HEK293 (cell line): ENCODE data around the gene BIRC6.

ENCODE experiments used
- CTCF ChIA-PET: fragments of 350-600 bp; formaldehyde crosslinking; extraction: SDS; loops from one replicate; lab custom pipeline; 2021; ENCODE audit warnings: antibody characterized with exemption; lab: Yijun Ruan, JAX
- POLR2A ChIA-PET: fragments of 300-600 bp; formaldehyde crosslinking; extraction: SDS; loops from one replicate; lab custom pipeline; 2020; ENCODE audit warnings: antibody characterized with exemption, inconsistent platforms; lab: Yijun Ruan, JAX
- H3K27ac ChIP-seq: fragments of 200-500 bp; sonication (Bioruptor generic); 2 replicates; pipeline ENCODE4 v1.5.1; 2014; ENCODE audit warnings: low read depth, low read length, control low read depth, inconsistent platforms; ENCODE audit errors: extremely low read depth
- H3K36me3 ChIP-seq, 2 experiments: fragments of 200-500 bp in 1 of 2; sonication (Bioruptor generic) in 1 of 2; 1 replicate in 1 of 2; 2 replicates in 1 of 2; pipeline ENCODE4 v1.5.1; 2014 to 2017; ENCODE audit warnings: inconsistent platforms in 2 of 2, low read length in 2 of 2; ENCODE audit not compliant: control insufficient read depth in 2 of 2, insufficient read depth in 1 of 2
- H3K4me1 ChIP-seq: fragments of 200-500 bp; sonication (Bioruptor generic); 2 replicates; pipeline ENCODE4 v1.5.1; 2014; ENCODE audit warnings: mild to moderate bottlenecking, low read length, inconsistent platforms; ENCODE audit not compliant: control insufficient read depth, insufficient read depth
- H3K4me3 ChIP-seq: 2 replicates; pipeline ENCODE4 v1.5.1; 2011; ENCODE audit warnings: low read depth, mild to moderate bottlenecking, control low read depth, low read length, moderate library complexity
- H3K9me3 ChIP-seq: fragments of 200-500 bp; sonication (Bioruptor generic); 2 replicates; pipeline ENCODE4 v1.5.1; 2014; ENCODE audit warnings: low read depth, low read length, inconsistent platforms; ENCODE audit not compliant: control insufficient read depth, insufficient read depth
- EGR2 ChIP-seq: fragments of 450-650 bp; formaldehyde crosslinking; IDR thresholded peaks from 2 replicates; pipeline ENCODE4 v1.5.1; 2016; ENCODE audit warnings: low read depth, missing biosample characterization, missing genetic modification characterization
- GLIS1 ChIP-seq: fragments of 450-650 bp; formaldehyde crosslinking; IDR thresholded peaks from 2 replicates; pipeline ENCODE4 v1.5.1; 2016; ENCODE audit warnings: missing biosample characterization, missing genetic modification characterization
- GLIS2 ChIP-seq: fragments of 450-650 bp; formaldehyde crosslinking; IDR thresholded peaks from 2 replicates; pipeline ENCODE4 v1.5.1; 2016; ENCODE audit warnings: missing biosample characterization, missing genetic modification characterization
- HOXD13 ChIP-seq: sonication (generic); formaldehyde crosslinking; IDR thresholded peaks from 2 replicates; pipeline ENCODE4 v1.8.0; 2022; ENCODE audit warnings: missing genetic modification reagents, borderline replicate concordance
- SP7 ChIP-seq: fragments of 450-650 bp; formaldehyde crosslinking; IDR thresholded peaks from 2 replicates; pipeline ENCODE4 v1.5.1; 2016; ENCODE audit warnings: missing biosample characterization, missing genetic modification characterization
- ZNF112 ChIP-seq: fragments of 450-650 bp; formaldehyde crosslinking; IDR thresholded peaks from 2 replicates; pipeline ENCODE4 v1.5.0; 2017; ENCODE audit warnings: missing biosample characterization, missing genetic modification characterization
- ZNF16 ChIP-seq: fragments of 450-650 bp; formaldehyde crosslinking; IDR thresholded peaks from 2 replicates; pipeline ENCODE4 v1.5.1; 2016; ENCODE audit warnings: low read depth, missing biosample characterization, missing genetic modification characterization
- ZNF19 ChIP-seq: fragments of 450-650 bp; formaldehyde crosslinking; IDR thresholded peaks from 2 replicates; pipeline ENCODE4; 2016; ENCODE audit warnings: missing biosample characterization, missing genetic modification characterization, low read depth
- ZNF239 ChIP-seq: fragments of 450-650 bp; formaldehyde crosslinking; IDR thresholded peaks from 2 replicates; pipeline ENCODE4 v1.5.1; 2016; ENCODE audit warnings: missing biosample characterization, missing genetic modification characterization
- ZNF248 ChIP-seq: fragments of 450-650 bp; formaldehyde crosslinking; IDR thresholded peaks from 2 replicates; pipeline ENCODE4 v1.5.1; 2017; ENCODE audit warnings: missing biosample characterization, missing genetic modification characterization
- ZNF341 ChIP-seq: fragments of 450-650 bp; formaldehyde crosslinking; IDR thresholded peaks from 2 replicates; pipeline ENCODE4; 2016; ENCODE audit warnings: low read depth, missing biosample characterization, missing genetic modification characterization
- ZNF416 ChIP-seq: fragments of 450-650 bp; formaldehyde crosslinking; IDR thresholded peaks from 2 replicates; pipeline ENCODE4 v1.5.1; 2016; ENCODE audit warnings: missing biosample characterization, missing genetic modification characterization
- ZNF473 ChIP-seq: fragments of 450-650 bp; formaldehyde crosslinking; IDR thresholded peaks from 2 replicates; pipeline ENCODE4 v1.5.1; 2017; ENCODE audit warnings: missing biosample characterization, missing genetic modification characterization
- ZNF560 ChIP-seq: fragments of 450-650 bp; formaldehyde crosslinking; IDR thresholded peaks from 2 replicates; pipeline ENCODE4 v1.5.1; 2017; ENCODE audit warnings: missing biosample characterization, missing genetic modification characterization, borderline replicate concordance
- ZNF585B ChIP-seq: fragments of 450-650 bp; formaldehyde crosslinking; IDR thresholded peaks from 2 replicates; pipeline ENCODE4 v1.5.1; 2016; ENCODE audit warnings: missing biosample characterization, missing genetic modification characterization
- ZNF626 ChIP-seq: fragments of 450-650 bp; sonication (Bioruptor Pico); formaldehyde crosslinking; IDR thresholded peaks from 2 replicates; pipeline ENCODE4 v1.5.1; 2018; ENCODE audit warnings: missing biosample characterization, missing genetic modification characterization, inconsistent platforms
- ZNF707 ChIP-seq: fragments of 450-650 bp; formaldehyde crosslinking; IDR thresholded peaks from 2 replicates; pipeline ENCODE4 v1.5.1; 2016; ENCODE audit warnings: missing biosample characterization, missing genetic modification characterization
- TF ChIP-seq, protein P1 (sequence below): fragments of 450-650 bp; formaldehyde crosslinking; IDR thresholded peaks from 2 replicates; pipeline ENCODE4 v1.5.1; 2016; ENCODE audit warnings: missing biosample characterization, missing genetic modification characterization
- TF ChIP-seq, protein P2 (sequence below): fragments of 450-650 bp; formaldehyde crosslinking; IDR thresholded peaks from 2 replicates; pipeline ENCODE4 v1.5.1; 2016; ENCODE audit warnings: missing biosample characterization, missing genetic modification characterization
- TF ChIP-seq, protein P3 (sequence below): fragments of 450-650 bp; formaldehyde crosslinking; IDR thresholded peaks from 2 replicates; pipeline ENCODE4 v1.5.1; 2016; ENCODE audit warnings: missing biosample characterization, missing genetic modification characterization
- TF ChIP-seq, protein P4 (sequence below): fragments of 450-650 bp; formaldehyde crosslinking; IDR thresholded peaks from 2 replicates; pipeline ENCODE4 v1.5.1; 2017; ENCODE audit warnings: missing biosample characterization, missing genetic modification characterization
- TF ChIP-seq, protein P5 (sequence below): fragments of 450-650 bp; formaldehyde crosslinking; IDR thresholded peaks from 2 replicates; pipeline ENCODE4 v1.5.1; 2016; ENCODE audit warnings: missing biosample characterization, missing genetic modification characterization

The BIRC6 gene

DNA sequence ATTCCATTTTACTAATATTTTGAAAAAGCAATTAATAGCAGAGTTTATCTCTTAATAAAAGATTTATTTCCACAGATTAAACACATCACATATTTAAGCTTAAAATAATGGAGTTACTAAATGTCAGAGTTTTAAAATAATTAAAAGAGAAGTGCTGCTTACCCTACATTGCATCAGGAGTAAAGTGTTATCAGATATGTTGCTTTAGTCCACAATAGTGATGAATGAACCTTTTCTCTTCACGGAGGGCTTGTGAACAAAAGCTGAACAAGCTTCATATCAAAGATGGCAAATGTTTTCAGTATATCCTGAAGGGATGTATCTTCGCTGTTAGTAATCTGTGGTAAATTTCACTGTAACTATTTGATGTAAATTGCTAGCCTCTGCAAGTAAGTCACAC, 201.7 kb downstream of the BIRC6 start:
- POLR2A ChIA-PET, result no interaction called here

DNA sequence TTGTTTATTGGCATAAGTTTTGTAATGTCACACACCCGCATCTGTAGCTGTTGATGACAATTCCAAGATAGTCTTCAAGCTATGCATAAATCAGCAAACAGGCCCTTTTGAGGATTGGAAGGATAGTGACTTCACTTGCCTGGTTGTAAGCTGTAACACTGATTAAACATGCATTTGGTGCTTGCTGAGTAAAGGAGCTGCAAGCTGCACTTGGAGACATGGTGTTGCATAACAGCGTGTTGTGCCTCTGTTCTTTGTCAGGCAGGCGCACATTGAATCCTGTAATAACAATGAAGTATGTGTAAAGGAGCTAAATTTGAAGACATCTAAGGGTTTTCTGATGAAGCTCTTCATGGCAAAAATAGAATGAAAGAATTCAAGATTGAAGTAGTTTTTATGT, 202.3 kb downstream of the BIRC6 start:
- Histone ChIP-seq H3K4me1 (no peaks in the 10 kb centered on the region), H3K9me3 (no peaks in the 10 kb centered on the region), H3K4me3 (no peak overlapping the region), H3K36me3 (peaks cover 13 to 22% of the 10 kb centered on the region in 2 experiments), H3K27ac (no peak overlapping the region)
- TF ChIP-seq ZNF248 (tag by site-specific recombination), result no peak
- no peak for TF ChIP-seq ZNF626 (tag by site-specific recombination)
- TF ChIP-seq, protein P1, sequence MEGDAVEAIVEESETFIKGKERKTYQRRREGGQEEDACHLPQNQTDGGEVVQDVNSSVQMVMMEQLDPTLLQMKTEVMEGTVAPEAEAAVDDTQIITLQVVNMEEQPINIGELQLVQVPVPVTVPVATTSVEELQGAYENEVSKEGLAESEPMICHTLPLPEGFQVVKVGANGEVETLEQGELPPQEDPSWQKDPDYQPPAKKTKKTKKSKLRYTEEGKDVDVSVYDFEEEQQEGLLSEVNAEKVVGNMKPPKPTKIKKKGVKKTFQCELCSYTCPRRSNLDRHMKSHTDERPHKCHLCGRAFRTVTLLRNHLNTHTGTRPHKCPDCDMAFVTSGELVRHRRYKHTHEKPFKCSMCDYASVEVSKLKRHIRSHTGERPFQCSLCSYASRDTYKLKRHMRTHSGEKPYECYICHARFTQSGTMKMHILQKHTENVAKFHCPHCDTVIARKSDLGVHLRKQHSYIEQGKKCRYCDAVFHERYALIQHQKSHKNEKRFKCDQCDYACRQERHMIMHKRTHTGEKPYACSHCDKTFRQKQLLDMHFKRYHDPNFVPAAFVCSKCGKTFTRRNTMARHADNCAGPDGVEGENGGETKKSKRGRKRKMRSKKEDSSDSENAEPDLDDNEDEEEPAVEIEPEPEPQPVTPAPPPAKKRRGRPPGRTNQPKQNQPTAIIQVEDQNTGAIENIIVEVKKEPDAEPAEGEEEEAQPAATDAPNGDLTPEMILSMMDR (tag by site-specific recombination), result no peak
- TF ChIP-seq HOXD13 (CRISPR knock-in tag), result no peak
- TF ChIP-seq, protein P2, sequence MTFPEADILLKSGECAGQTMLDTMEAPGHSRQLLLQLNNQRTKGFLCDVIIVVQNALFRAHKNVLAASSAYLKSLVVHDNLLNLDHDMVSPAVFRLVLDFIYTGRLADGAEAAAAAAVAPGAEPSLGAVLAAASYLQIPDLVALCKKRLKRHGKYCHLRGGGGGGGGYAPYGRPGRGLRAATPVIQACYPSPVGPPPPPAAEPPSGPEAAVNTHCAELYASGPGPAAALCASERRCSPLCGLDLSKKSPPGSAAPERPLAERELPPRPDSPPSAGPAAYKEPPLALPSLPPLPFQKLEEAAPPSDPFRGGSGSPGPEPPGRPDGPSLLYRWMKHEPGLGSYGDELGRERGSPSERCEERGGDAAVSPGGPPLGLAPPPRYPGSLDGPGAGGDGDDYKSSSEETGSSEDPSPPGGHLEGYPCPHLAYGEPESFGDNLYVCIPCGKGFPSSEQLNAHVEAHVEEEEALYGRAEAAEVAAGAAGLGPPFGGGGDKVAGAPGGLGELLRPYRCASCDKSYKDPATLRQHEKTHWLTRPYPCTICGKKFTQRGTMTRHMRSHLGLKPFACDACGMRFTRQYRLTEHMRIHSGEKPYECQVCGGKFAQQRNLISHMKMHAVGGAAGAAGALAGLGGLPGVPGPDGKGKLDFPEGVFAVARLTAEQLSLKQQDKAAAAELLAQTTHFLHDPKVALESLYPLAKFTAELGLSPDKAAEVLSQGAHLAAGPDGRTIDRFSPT, result no peak
- no peak for TF ChIP-seq GLIS1 (tag by site-specific recombination)
- no peak for TF ChIP-seq SP7 (tag by site-specific recombination)
- TF ChIP-seq ZNF16 (tag by site-specific recombination), result no peak
- no peak for TF ChIP-seq ZNF341
- TF ChIP-seq ZNF112, result no peak
- TF ChIP-seq ZNF239, result no peak
- TF ChIP-seq ZNF707 (tag by site-specific recombination), result no peak
- no peak for TF ChIP-seq ZNF560
- no peak for TF ChIP-seq ZNF473 (tag by site-specific recombination)
- ChIA-PET CTCF (interaction anchor here (1.0 kb wide), 1 partner anchor 9 kb away, joined by 3 read pairs; no protein-coding TSS in a partner anchor), POLR2A (no interaction called here)

More for the DNA sequence above, 201.7 kb downstream of the BIRC6 start:
- no peak for TF ChIP-seq ZNF585B (tag by site-specific recombination)
- TF ChIP-seq ZNF416, result no peak
- TF ChIP-seq, protein P3, sequence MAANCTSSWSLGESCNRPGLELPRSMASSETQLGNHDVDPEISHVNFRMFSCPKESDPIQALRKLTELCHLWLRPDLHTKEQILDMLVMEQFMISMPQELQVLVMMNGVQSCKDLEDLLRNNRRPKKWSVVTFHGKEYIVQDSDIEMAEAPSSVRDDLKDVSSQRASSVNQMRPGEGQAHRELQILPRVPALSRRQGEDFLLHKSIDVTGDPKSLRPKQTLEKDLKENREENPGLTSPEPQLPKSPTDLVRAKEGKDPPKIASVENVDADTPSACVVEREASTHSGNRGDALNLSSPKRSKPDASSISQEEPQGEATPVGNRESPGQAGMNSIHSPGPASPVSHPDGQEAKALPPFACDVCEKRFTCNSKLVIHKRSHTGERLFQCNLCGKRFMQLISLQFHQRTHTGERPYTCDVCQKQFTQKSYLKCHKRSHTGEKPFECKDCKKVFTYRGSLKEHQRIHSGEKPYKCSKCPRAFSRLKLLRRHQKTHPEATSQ (tag by site-specific recombination), result no peak
- TF ChIP-seq, protein P4, sequence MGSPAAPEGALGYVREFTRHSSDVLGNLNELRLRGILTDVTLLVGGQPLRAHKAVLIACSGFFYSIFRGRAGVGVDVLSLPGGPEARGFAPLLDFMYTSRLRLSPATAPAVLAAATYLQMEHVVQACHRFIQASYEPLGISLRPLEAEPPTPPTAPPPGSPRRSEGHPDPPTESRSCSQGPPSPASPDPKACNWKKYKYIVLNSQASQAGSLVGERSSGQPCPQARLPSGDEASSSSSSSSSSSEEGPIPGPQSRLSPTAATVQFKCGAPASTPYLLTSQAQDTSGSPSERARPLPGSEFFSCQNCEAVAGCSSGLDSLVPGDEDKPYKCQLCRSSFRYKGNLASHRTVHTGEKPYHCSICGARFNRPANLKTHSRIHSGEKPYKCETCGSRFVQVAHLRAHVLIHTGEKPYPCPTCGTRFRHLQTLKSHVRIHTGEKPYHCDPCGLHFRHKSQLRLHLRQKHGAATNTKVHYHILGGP (tag by site-specific recombination), result no peak
- TF ChIP-seq ZNF19 (tag by site-specific recombination), result no peak
- no peak for TF ChIP-seq EGR2 (tag by site-specific recombination)
- TF ChIP-seq GLIS2 (tag by site-specific recombination), result no peak
- no peak for TF ChIP-seq ZNF341
- TF ChIP-seq, protein P5, sequence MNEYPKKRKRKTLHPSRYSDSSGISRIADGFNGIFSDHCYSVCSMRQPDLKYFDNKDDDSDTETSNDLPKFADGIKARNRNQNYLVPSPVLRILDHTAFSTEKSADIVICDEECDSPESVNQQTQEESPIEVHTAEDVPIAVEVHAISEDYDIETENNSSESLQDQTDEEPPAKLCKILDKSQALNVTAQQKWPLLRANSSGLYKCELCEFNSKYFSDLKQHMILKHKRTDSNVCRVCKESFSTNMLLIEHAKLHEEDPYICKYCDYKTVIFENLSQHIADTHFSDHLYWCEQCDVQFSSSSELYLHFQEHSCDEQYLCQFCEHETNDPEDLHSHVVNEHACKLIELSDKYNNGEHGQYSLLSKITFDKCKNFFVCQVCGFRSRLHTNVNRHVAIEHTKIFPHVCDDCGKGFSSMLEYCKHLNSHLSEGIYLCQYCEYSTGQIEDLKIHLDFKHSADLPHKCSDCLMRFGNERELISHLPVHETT (tag by site-specific recombination), result no peak
- H3K4me3 ChIP-seq, result no peak overlapping the region
- no peak overlapping the region for H3K27ac ChIP-seq
- peaks cover 15 to 22% of the 10 kb centered on the region in 2 experiments for H3K36me3 ChIP-seq
- no peaks in the 10 kb centered on the region for H3K4me1 ChIP-seq
- H3K9me3 ChIP-seq, result no peaks in the 10 kb centered on the region
- CTCF ChIA-PET, result interaction anchor here (0.8 to 1.0 kb wide), 2 partner anchors 10 to 121 kb away, joined by 3 to 4 read pairs; no protein-coding TSS in a partner anchor
